Activated gamma-delta T cell (primary cell): ENCODE data around the gene PDGFRB.

ENCODE experiments used
- DNase-seq: peaks from one replicate; lab custom pipeline; 2025; lab: John Stamatoyannopoulos, UW

Gene PDGFRB

GRCh38 chr5:150163035-150163434 lies 7.4 kb upstream of the PDGFRB start:
- no peak for DNase-seq

DNA sequence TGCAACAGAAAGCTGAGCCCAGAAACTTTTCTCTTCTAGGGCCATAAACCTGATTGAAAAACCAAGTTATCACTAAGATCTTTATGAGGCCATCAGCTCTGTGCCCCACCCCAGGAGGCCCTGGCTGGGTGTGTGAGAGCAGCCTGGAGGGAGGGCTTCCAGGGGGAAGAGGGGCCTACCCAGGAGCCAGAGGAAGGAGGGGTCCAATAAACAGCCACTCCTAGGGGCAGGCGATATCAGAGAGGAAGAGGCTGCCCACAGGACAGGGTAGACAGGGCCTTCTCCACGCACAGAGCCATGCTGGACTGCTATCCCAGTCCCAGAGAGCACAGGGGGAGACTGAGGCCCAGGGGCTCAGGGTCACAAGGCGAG lies 6.5 kb upstream of the PDGFRB start:
- DNase-seq: no peak

GRCh38 chr5:150161242-150162141 lies 5.8 kb upstream of the PDGFRB start:
- DNase-seq: peak; percentile 35

DNA sequence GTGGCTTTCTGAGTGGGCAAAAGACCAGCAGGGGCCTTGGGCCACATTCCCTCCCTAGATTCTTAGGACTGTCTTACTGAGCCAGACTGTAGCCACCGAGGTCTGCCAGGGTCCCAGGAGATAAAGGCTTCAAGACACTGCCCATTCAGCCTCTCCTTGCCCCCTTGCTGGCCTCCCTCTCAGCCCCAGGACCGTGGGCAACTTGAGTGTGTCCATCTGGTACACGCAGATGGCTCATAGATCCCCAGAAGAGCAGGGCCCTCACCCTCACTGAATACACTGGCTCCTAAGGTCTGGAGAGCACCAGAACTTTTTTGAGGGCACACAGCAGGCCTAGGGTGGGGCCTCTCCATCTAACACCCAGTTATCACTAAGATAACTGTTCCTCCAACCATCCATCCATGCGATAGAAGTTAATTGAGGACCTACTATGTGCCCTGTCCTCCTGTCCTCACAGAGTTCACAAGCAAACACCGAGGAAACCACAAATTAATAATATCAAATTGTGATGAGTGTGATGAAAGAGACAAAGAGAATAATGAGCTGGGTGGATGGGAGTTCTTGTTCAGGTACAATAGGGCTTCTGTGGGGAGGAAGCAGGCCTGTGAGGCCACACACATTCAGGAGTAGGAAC lies 4.9 kb upstream of the PDGFRB start:
- no peak for DNase-seq

GRCh38 chr5:150159741-150160179 lies 4.1 kb upstream of the PDGFRB start:
- no peak for DNase-seq

DNA sequence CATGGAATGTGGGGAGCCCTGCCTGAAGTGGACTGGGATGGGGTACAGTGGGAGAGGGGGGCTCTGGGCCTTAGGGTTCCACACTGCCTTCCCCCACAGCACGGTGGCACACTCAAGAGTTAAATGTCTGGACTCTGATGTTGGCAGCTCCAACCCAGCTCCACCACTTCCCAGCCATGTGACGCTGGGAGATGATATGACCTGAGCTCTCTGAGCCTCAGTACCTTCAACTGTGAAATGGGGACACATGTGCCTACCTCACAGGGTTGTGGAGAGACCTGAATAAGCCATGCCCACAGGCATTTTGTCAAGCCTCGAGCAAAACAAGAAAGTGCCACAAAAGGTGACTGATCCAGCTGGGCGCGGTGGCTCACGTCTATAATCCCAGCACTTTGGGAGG lies 3.4 kb upstream of the PDGFRB start:
- DNase-seq: no peak

DNA sequence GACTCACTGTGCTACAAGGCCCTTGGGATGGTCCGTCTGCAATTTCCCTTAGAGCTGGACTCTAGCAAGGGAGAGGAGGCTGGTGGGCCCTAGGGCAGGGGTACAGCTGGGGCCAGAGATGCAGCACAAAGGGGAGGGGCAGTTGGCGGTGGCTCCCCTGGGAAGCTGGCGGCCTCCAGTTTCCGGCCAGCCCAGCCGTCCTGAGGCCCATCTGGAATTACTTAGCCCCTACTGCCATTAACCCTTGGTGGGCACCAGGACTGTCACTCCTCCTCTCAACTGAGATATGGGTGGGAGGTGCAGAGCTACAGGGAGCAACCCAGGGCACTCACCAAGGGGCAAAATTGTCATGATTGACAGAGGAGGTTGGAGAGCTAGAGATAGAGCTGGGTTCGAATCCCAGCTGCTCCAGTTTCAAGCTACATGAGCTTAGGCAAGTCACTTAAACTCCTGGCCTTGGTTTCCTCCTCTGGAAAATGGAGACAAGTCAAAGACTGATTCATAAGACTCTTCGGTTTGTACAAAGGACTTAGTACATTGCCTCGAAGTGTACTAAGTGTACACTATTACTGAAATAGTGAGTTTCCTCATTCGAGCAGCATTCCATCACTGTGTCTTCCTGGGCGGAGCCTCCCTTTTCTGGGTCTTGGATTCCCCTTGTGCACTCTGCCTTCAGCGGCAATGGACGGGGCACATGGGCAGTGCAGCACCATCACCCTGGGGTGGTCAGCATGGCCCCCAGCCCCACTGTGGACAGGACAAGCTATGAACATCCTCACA lies 2.7 kb upstream of the PDGFRB start:
- DNase-seq: no peak

DNA sequence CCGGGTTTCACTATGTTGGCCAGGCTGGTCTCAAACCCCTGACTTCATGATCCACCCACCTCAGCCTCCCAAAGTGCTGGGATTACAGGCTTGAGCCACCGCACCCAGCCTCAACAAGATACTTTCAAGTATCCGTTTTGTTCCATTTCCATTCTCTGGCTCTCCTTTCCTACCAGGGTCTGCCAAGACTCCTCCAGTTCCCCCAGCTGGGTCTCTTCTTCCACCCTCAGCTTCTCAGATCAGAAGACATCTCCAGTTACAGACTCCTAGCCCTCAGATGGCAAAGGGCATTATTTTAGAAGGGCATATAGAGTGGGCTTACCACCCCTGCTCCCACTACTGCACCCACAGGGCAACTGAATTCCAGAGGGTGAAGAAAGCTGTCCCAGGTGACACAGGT lies 1.5 kb upstream of the PDGFRB start:
- DNase-seq: no peak

DNA sequence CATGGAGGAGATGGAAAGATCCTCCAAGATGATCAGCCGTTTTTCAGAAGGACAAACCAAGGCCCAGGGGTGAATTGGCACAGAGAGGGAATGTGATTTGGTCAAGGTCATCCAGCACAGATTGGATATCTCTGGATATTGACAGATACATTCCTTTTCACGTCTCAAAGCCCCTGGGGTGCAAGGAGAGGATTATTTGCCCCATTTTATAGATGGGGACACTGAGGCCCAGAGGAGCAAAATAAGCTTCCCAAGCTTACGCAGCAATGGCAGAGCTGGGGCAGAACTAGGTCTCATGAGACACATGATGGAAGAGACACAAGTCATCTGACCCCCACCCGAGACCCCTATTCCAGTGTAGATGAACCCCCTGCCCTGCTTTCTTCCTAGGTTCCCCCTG lies 895 bp upstream of the PDGFRB start:
- no peak for DNase-seq

- no peak for DNase-seq
These were observed 353 bp upstream of the PDGFRB start for GRCh38 chr5:150156027-150156368.

DNA sequence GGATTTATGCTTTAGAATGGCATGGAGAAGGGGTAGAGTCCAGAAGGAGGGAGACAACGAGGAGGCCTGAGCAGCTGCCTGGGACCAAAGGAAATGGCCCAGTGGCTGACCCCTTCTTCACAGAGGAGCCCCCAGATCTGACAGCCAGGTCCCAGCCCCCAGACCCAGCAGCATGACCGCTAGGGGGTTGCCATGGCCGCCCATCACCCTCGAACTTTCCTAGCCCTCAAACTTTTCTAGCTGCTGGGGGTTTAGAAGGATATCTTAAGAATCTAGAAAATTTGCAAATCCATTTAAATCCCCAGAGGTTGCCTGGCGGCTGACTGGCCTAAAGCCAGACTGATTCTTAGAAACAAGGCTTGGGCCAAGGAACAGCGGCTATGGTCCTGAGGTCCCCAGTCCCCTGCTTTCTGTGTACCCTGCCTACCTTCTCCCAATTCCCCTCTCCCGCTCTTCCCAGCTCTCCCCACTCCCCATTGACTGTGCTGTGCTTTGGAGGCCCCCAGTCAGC lies 972 bp downstream of the PDGFRB start:
- no peak for DNase-seq

DNA sequence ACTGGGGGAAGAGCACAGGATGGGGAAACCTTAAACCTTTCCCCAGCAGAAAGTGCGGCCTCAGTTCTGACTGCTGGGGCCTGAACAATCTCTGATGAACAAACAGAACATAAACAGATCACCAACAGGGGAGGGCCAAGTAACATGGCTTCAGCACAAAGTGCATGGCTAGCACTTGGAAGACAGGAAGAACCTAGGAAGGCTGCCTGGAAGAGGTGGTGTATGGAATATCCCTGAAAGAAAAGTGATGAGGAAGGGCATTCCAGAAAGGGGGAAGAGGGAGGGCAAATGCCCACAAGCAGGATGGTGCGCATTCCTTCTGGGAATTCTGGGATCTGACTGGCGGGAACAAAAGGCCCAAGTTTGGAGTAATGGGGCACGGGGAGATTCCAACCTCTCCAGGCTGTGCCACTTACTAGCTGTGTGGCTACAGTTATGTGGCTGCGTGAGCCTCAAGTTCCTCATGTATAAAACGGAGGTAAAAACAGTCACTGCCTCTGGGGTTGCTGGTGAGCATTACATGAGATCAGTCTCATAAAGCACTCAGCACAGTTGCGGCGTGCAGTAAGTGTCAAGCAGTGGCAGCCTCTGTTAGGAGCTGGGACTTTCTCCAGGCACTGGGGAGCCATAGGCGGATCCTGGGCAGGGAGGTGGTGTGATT lies 1.6 kb downstream of the PDGFRB start:
- DNase-seq: no peak

GRCh38 chr5:150153483-150153882 lies 2.2 kb downstream of the PDGFRB start:
- no peak for DNase-seq

- no peak for DNase-seq
These were observed 2.8 kb downstream of the PDGFRB start for GRCh38 chr5:150152636-150153462.

DNA sequence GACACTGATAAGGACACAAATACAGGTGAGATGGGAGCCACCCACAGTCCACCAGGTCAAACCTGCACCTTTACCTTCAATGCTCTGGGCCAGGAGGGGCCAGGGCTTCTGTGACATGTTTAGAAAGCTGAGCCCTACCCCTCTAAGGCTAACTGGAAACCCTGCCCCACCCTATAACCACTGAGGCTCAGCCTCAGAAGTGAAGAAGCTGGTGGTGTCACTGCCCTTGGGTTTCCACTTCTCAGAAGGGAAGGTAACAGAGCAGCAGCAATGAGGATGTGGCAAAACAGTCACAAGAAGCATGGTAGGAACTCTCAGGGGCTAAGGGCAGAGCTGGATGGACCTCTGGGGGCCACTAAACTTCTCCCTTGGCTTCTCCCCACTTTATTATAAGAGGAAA lies 6.0 kb downstream of the PDGFRB start:
- DNase-seq: no peak

DNA sequence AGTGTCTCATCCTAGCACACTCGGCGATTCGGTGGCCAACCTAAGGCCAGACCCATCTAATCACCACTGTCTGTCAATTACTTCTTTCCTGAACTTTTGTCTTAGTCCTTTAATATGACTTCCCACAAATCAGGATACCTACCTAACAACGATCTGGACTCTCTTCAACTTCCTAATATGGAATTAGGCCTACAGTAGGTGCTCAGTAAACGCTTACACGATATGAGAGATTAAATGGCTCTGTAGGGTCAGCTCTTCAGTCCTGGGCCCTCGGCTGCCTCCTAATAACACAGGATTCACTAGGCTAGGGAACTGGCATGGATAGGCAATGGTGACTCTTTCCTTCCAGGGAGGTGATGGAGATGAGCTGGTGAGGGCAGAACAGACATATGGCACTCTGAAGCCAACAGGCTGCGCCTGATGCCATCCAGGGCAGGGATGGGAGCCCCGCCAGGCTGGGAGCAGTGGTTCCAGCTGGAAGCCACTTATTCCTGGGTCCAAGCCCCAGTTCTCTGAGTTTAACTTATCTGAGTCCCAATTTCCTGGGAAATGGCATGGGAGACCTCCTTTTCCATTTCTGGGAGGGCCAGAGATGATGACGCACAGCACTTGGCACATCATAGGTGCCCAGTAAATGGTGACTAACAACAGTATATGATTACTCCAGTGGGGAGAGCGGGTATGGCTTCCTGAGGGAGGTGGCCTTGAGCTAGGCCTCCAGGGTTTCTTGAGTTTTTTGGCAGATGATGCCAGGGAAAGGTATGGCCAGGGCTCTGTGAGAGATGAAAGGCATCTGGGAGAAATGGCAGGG lies 7.3 kb downstream of the PDGFRB start:
- no peak for DNase-seq

- DNase-seq: no peak
These were observed 8.0 kb downstream of the PDGFRB start for GRCh38 chr5:150147670-150148069.

DNA sequence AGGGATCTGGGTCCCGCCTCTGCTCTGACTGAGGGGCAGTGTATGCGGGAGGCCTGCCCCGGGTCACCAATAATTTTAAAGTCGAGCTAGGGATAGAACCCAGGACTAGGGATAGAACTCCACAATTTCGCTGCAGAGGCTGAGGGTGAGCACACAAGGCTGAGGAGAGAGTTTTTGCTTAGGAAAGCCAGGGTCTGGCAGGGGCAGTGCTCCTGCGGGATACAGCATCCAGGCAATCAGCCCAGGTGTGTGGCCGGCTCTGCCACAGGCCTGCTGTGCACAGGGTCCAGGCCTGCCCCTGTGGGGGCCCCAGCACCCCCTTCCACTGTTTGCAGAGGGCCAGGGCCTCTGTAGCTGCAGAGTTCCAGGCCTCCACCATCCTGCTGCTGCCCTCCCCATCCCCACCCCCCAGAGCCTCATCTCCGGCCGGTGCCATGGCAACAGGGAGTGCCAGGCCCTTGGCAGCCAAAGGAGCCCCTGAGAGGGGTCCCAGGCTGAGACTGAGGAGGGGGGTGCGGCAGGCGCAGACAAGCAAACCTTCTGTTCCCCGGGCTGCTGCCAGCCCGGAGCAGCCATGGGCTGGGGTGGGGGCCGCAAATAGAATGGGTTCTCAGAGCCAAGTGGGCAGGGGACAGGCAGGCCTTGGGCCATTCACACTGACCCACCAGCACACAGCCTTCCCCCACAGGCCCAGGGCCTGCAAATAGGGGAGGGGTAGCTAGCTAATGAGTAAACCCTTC lies 8.6 kb downstream of the PDGFRB start:
- no peak for DNase-seq

- no peak for DNase-seq
These were observed 9.4 kb downstream of the PDGFRB start for GRCh38 chr5:150146235-150146634.

DNA sequence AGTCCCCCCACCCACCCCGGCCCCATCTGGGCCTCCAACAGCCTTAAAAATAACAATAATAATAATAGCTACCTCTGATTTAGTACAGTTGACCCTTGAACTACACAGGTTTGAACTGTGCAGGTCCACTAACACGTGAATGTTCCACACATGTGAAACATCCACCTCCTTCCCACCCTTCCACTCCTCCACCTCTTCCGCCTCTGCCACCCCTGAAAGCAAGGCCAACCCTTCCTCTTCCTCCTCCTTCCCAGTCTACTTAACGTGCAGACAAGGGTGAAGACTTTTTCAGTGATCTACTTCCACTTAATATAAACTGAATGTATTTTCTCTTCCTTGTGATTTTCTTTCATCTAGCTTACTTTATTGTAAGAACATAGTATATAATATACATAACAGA lies 10.8 kb downstream of the PDGFRB start:
- DNase-seq: no peak
